T47D (cell line): ENCODE measurements around the gene POLN.

ENCODE experiments used
- DNase-seq, 2 experiments: peaks; one replicate each; pipeline versions ENCODE4 v3.0.0 to v3.0.0-alpha.2; 2011 to 2012; ENCODE audit warnings: low read depth in 1 of 2, low spot score in 1 of 2
- JUND ChIP-seq: IDR thresholded peaks from 2 replicates; pipeline ENCODE4 v1.6.1; 2012; ENCODE audit warnings: low read depth
- in situ Hi-C: cut with HindIII; loops from 2 replicates; pipeline ENCODE4 v1.10.0; 2016; ENCODE audit warnings: low sequenced_read_pairs, low pct_unique_long_range_greater_than_20kb

The POLN gene

DNA sequence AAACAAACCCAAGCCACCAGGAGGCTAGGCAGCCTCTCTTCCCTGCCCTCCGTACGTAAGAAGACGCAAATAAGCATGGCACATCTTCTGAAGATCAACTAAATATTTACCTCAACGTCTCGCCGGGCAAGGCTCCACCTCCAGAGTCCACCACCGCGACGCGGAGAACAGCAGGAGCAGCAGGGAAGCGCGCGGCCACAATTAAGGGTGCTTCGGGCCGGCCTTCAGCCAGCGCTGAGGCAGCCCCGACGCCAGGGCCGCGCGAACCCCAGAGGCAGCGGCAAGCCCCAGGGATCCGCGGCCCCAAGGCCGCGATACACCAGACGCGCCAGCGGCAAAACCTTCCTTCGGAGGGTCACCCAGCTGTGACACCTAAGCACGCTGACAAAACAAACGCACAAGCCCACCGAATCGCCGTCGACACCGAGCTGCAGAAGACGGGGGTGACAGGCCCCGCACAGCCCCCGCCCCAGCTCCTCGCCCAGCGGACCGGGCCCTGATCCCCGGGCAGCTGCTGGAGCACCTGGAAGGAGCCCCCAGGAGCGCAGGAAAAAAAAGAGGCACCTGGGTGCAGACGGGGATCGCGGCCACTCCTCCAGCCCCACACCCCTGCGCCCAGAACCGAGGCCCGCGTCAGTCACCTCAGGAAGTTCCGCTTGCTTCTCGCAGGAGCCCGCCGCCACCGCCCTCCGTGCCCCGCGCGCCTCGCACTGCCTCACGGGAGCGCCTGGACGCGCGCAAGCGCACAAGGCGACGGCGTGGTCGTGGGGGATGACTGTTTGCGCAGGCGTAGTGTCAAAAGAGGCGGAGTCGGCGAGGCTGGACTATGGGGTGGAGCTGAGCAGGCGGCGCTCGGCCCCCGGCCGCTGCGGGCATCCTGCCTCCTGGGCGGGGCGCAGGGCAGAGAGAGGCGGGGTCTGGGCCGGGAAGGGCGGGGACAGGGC is at the start of gene POLN, which contains the start of gene HAUS3:
Gene POLN (minus strand): TSS at position 712 of the 944 bp plus-strand sequence. CDS start 12,890 bp downstream, outside the sequence.
Gene HAUS3 (minus strand): TSS at position 712 of the 944 bp plus-strand sequence. CDS start 1,175 bp downstream, outside the sequence.
- in situ Hi-C loops, result no loop called here
- peak; percentile 98 to 99 for DNase-seq
- TF ChIP-seq JUND, result no peak

DNA sequence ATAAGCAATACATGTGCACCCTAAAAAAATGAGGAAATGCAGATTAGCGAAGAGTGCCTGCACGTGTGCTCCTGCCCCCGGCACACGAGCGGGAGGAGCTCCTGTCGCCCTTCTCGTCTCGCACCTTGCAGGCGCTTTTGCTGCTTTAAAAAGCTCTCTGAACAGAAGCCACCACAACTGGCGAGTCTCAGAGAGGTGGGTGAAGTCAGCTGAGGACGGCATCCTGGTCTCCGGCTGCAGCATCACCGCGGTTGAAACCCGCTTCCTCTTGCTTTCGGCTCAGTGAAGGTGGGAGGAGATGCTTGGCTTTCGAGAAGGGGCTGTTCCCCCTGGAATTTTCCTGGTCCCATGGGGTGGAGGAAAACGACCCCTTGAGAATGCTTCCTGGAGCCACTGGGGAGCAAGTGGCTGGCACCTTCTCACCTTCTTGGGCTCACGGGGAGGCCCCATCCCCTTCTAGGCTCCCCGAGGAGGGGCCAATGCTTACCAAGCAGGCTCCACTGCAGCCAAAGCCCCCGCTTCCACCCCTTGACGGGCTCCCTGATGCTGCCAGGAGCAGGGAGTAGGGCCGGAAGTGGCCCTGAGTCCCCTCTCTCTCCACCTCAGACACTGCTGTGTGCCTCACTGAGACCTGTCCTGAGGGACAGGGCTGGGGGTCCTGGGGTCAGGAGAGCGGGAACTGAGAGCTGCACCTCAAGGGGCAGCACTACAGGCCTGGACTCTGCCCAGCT is 49.2 kb upstream of the POLN start:
- in situ Hi-C loops, result no loop called here
- no peak for DNase-seq
- no peak for TF ChIP-seq JUND

DNA sequence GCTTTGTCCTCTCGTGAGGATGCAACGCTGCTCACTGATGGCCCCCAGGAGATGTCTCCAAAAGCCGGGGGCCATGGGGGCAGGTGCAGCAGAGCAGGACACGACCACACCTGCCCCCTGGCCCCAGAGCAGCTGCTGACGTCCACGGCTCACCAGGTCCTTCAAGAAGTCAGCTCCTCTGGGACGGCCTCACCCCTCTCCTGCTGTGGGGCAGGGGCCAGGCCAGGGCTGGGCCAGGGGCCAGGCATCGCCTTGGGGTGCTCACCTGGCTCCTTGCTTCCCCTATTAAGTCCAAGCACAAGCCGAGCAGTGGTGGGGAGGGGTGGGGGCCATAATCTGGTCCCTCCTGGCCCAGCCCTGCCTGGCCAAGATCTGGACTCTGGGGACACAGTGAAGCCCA is 48.6 kb upstream of the POLN start:
- DNase-seq, result no peak
- in situ Hi-C loops, result no loop called here

DNA sequence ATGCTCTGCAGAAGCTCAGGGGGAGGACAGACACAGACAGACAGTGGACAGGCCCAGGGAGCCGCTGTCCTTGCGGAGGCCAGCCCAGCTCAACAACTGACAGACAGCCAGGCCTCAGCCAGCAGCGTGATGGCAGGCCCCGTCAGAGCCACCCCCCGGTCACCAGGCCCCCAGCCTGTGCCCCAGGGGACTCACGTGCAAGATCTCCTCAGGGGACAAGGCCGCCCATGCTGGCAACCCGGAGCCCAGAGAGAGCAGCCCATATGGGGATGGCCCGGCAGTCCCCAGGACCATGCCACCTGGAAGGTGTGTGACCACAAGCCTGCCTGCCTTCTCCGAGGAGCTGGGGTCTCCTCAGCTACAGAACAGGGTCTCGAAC is 48.0 kb upstream of the POLN start:
- TF ChIP-seq JUND, result no peak
- in situ Hi-C loops, result no loop called here
- no peak for DNase-seq

More for the DNA sequence above, 48.6 kb upstream of the POLN start:
- TF ChIP-seq JUND, result no peak

DNA sequence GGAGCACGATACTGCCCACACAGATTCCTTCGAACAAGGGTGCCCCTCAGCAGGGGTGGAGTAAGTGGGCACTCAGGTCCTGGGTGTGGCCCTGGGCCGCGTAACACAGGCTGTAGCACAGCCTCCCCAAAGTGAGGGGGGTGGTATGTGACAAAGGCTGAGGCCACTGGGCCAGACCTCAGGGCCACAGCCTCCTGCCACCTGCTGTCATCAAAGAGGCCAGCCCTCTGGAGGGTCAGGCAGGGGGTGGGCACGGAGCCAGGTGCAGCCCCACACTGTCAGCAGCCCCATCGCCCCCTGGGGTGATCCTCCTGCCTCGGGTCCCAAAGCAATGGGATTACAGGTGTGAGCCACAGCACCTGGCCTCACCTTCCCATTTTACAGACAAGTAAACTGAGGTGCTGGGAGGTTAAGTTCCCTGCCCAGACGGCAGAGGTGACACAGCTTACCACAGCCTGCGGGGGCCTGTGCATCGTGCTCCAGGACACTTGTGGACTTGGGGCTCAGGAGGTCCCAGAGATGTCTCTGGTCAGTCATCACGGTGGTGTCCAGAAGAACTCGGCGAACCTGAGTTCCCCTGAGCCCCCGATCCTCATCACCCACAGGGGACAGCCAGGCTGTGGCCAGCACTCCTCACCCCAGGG is 47.5 kb upstream of the POLN start:
- no peak for DNase-seq
- in situ Hi-C loops, result no loop called here
- TF ChIP-seq JUND, result no peak

DNA sequence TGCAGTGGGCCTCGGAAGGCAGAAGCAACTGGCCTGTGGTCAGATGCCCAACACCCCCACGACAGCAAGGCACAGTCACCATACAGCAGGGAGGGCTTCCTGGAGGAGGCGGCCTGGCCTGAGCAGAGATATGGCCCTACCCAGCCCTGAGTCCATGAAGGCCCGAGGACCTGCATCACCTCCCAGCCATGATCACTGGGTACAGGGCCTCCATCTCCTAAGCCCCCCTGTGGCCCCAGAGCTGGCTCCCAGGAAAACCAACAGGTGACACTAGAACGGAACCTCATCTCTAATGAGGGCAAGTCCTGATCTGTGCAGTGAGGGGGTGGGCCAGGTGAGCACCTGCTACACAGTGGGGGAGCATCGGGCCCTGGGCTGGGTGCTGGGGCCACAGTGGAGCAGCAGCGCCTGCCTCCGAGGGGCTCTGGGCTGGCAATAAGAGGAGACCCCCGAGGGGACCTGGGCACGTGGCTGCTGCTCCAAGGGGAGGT is 46.2 kb upstream of the POLN start:
- in situ Hi-C loops, result no loop called here
- DNase-seq, result no peak
- TF ChIP-seq JUND, result no peak

DNA sequence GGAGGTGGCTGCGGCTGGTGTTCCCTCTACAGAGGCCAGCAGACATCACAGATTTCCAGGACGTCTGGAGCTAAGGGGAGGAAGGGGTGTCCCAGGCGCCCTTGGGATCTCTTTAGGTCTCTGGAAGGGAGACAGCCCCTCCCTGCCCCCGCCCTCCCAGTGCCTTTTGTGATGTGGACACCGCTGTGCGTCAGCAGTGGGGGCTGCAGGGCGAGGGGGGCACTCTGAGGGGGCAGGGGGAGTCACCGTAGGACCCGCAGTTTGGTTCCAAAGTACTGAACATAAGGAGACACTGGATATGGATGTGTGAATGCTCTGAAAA is 45.6 kb upstream of the POLN start:
- no peak for DNase-seq
- in situ Hi-C loops, result no loop called here
- TF ChIP-seq JUND, result no peak

DNA sequence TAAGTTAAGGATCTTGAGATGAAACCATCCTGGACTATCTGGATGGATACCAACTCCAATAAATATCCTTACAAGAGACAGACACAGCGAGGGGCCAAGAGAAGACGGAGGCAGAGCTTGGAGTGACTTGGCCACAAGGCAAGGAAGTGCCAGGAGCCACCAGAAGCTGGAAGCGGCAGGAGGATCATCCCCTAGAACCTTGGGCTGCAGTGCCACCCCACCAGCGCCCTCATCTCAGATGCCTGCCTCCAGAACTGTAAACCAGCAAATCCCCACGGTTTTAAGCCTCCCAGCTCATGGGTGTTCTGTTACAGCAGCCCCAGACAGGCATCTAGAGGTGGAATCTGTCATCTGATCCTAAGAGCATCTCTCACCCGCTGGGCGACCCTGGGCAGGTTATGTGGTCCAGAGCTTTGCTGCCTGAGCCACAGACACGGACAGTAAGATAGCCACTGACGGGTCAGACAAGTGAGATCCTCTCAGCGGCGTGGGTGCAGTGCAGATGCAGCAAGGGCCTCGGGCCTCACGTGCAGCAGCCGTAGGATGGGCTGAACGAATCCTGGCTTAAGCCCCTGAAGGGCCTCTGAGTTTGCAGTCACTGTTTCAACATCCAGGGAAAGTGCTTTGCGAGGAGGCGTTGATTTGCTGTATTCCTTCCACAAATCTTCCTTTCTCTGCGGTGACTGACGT is 45.1 kb upstream of the POLN start:
- in situ Hi-C loops, result no loop called here
- DNase-seq, result no peak
- TF ChIP-seq JUND, result no peak

DNA sequence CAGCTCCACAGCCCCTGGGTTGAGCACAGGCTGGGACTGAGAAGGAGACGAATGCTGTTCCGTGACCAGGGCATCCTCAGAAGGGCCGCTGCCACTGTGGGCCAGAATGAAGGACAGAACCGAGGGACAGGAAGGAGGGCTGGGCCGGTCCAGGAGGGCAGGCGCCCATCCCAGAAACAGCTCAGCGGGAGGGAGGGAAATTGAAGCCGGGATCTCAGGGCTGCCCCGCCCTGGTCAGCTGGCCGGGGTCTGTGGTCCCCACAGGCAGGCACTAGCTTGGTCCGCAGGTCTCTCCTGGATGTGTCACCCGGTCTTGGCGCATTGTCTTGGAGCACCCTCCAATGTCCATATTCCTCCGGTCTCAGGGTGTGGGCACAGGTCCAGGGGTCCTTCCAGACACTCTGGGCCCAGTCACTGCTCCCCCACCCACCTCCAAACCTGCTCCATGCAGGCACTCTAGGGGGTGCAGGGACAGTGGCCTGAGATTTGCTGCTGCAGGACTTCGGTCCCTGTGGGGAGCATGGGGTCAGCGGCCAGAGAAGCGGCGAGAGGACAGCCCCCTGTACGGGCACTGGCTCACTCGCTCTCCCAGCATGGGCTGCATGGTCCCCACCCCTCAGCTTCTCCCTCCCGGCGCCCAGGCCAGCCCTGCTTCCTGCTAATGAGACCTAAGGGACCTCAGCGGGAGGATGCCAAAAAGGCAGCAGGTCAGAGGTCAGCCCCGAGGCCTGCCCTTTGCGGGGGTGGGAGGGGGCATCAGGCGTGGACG is 43.9 kb upstream of the POLN start:
- no peak for DNase-seq
- TF ChIP-seq JUND, result no peak
- in situ Hi-C loops, result no loop called here

DNA sequence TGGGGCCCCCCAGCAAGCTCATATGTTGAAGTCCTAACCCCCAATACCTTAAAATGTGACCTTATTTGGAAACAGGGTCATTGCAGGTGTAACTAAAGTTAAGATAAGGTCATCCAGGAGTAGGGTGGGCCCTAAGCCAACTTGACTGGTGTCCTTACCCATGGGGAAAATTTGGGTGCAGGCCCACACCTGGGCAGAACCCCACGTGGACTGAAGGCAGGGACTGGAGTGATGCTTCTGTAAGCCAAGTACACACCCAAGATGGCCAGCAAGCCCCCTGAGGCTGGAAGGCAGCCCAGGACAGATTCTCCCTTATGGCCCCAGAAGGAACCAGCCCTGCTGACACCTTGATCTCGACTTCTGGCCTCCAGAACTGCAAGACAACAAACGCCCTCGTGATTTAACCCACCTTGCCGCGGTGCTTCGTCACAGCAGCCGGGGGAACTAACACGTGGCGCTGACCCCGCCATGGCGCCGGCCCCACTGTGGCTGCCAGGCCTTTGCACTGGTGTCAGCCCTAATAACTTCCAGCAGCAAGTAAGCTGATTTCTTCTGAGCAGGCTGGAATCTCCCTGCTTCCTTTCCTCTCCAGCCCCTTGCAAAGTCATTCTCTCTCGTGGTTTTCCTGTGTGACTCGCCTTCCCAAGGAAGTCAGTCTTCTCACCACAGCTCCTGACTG is 43.2 kb upstream of the POLN start:
- no peak for DNase-seq
- TF ChIP-seq JUND, result no peak
- in situ Hi-C loops, result no loop called here
